OCI-LY3 (cell line): ENCODE measurements around the gene NRP1.

Source experiments
- EZH2phosphoT487 ChIP-seq: fragments of 200-600 bp; shearing (Covaris generic); IDR thresholded peaks from 2 replicates; pipeline ENCODE4 v1.6.1; 2018; ENCODE audit warnings: antibody characterized with exemption, mixed run types, low read depth
- TF ChIP-seq, protein P1 (sequence below): fragments of 200-600, 300-600 bp; sonication (generic); IDR thresholded peaks from 2 replicates; pipeline ENCODE4 v1.5.1; 2014; ENCODE audit warnings: antibody characterized with exemption, low read length, low read depth

DNA sequence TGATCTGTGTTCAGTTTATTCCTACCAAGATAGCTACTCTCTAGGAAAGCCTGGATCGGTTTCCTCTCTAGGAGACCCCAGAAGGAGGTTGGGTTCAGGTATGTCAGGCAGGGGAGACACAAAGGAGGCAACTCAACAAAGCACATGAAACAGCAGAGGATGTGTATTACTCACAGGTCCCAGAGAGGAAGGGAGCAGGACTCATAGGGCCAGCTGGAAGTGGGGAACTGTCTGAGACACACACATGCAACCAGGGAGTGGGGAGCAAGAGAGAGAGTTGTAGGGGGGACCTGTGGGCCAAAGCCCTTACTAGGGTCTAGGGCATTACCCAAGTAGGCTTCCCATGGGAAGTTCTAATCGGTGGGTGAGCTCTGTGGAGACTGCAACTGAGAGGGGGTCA is 10.2 kb upstream of the NRP1 start:
- TF ChIP-seq, protein P1, sequence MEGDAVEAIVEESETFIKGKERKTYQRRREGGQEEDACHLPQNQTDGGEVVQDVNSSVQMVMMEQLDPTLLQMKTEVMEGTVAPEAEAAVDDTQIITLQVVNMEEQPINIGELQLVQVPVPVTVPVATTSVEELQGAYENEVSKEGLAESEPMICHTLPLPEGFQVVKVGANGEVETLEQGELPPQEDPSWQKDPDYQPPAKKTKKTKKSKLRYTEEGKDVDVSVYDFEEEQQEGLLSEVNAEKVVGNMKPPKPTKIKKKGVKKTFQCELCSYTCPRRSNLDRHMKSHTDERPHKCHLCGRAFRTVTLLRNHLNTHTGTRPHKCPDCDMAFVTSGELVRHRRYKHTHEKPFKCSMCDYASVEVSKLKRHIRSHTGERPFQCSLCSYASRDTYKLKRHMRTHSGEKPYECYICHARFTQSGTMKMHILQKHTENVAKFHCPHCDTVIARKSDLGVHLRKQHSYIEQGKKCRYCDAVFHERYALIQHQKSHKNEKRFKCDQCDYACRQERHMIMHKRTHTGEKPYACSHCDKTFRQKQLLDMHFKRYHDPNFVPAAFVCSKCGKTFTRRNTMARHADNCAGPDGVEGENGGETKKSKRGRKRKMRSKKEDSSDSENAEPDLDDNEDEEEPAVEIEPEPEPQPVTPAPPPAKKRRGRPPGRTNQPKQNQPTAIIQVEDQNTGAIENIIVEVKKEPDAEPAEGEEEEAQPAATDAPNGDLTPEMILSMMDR, result no peak
- TF ChIP-seq EZH2phosphoT487, result no peak
